Measurements from ENCODE around the gene XIRP2.

XIRP2 gene

GRCh38 chr2:167136879-167137596, 248.8 kb downstream of the XIRP2 start:
- no peak for DNase-seq

GRCh38 chr2:167140330-167140729, 252.1 kb downstream of the XIRP2 start:
- DNase-seq = no peak

GRCh38 chr2:167140767-167141166, 252.5 kb downstream of the XIRP2 start:
- DNase-seq = no peak

- DNase-seq = no peak
These were observed 254.3 kb downstream of the XIRP2 start for GRCh38 chr2:167142554-167142953.

GRCh38 chr2:167144179-167144898, 256.1 kb downstream of the XIRP2 start:
- DNase-seq = no peak

GRCh38 chr2:167147271-167147941, 259.1 kb downstream of the XIRP2 start:
- DNase-seq = no peak

GRCh38 chr2:167151894-167152293, 263.6 kb downstream of the XIRP2 start:
- DNase-seq = no peak

GRCh38 chr2:167157523-167157922, 269.2 kb downstream of the XIRP2 start:
- DNase-seq = no peak

GRCh38 chr2:167177196-167177595, 288.9 kb downstream of the XIRP2 start:
- no peak for DNase-seq

- no peak for DNase-seq
These were observed 292.9 kb downstream of the XIRP2 start for GRCh38 chr2:167181134-167181533.

- DNase-seq = no peak
These were observed 293.4 kb downstream of the XIRP2 start for GRCh38 chr2:167181688-167182087.

- DNase-seq = no peak
These were observed 294.1 kb downstream of the XIRP2 start for GRCh38 chr2:167182403-167182802.

GRCh38 chr2:167183931-167184330, 295.7 kb downstream of the XIRP2 start:
- no peak for DNase-seq

- DNase-seq = no peak
These were observed 298.2 kb downstream of the XIRP2 start for GRCh38 chr2:167186465-167186864.

- no peak for DNase-seq
These were observed 298.9 kb downstream of the XIRP2 start for GRCh38 chr2:167187049-167187727.

- no peak for DNase-seq
These were observed 300.0 kb downstream of the XIRP2 start for GRCh38 chr2:167187978-167188967.

GRCh38 chr2:167190053-167190452, 301.8 kb downstream of the XIRP2 start:
- DNase-seq = no peak

- no peak for DNase-seq
These were observed 303.3 kb downstream of the XIRP2 start for GRCh38 chr2:167191588-167191987.

GRCh38 chr2:167192833-167193232, 304.6 kb downstream of the XIRP2 start:
- DNase-seq = no peak

- DNase-seq = no peak
These were observed 308.4 kb downstream of the XIRP2 start for GRCh38 chr2:167196461-167197252.

GRCh38 chr2:167198009-167198408, 309.7 kb downstream of the XIRP2 start:
- DNase-seq = no peak
